ENCODE results near the gene SV2A.
"Not testable (repeated sequence)": the region's sequence is repeated elsewhere in the genome, so short reads cannot be mapped to it uniquely, and the experiment has no call there.

- TF ChIP-seq, protein P1, sequence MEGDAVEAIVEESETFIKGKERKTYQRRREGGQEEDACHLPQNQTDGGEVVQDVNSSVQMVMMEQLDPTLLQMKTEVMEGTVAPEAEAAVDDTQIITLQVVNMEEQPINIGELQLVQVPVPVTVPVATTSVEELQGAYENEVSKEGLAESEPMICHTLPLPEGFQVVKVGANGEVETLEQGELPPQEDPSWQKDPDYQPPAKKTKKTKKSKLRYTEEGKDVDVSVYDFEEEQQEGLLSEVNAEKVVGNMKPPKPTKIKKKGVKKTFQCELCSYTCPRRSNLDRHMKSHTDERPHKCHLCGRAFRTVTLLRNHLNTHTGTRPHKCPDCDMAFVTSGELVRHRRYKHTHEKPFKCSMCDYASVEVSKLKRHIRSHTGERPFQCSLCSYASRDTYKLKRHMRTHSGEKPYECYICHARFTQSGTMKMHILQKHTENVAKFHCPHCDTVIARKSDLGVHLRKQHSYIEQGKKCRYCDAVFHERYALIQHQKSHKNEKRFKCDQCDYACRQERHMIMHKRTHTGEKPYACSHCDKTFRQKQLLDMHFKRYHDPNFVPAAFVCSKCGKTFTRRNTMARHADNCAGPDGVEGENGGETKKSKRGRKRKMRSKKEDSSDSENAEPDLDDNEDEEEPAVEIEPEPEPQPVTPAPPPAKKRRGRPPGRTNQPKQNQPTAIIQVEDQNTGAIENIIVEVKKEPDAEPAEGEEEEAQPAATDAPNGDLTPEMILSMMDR (conservative IDR thresholded peaks at IDR 0.05; ENCODE audit: low read depth, low read length), result not testable (repeated sequence)
- not testable (repeated sequence) for TF ChIP-seq EZH2phosphoT487 (IDR thresholded peaks at IDR 0.05; ENCODE audit: borderline replicate concordance, low read length)
Observed at GRCh38 chr1:149938668-149939003, 21.0 kb upstream of the SV2A start.
